Natural killer cell (primary cell): ENCODE results near the gene CUL2. TPM values are rescaled to one million over a fixed set of nuclear protein-coding genes. Genes with fewer than 3 reads are reported as not detected.

Experiments
- ATAC-seq, 3 donors: fragments of 150-1000 bp in 2 of 3; fragments of 200-7000 bp in 1 of 3; cut with Tn5 transposase; 1 replicate in 1 of 3; 2 replicates in 2 of 3; pipeline ENCODE4 v1.10.0; 2021; ENCODE audit warnings: mild to moderate bottlenecking in 2 of 3, moderate library complexity in 2 of 3
- DNase-seq, 2 donors: peaks; one replicate each; pipeline versions ENCODE4 v3.0.0 to v3.0.0-alpha.2; 2013 to 2021; ENCODE audit warnings: mixed read lengths in 1 of 2
- H3K27ac ChIP-seq: one replicate; pipeline ENCODE4 v1.5.1; 2013; ENCODE audit warnings: mild to moderate bottlenecking, low read length
- H3K27me3 ChIP-seq: one replicate; pipeline ENCODE4 v1.6.1; 2013; ENCODE audit warnings: low read length; ENCODE audit not compliant: control insufficient read depth, insufficient read depth
- H3K36me3 ChIP-seq: one replicate; pipeline ENCODE4 v1.6.1; 2013; ENCODE audit warnings: low read length; ENCODE audit not compliant: control insufficient read depth, insufficient read depth
- H3K4me1 ChIP-seq: one replicate; pipeline ENCODE4 v1.6.1; 2013; ENCODE audit warnings: low read length; ENCODE audit not compliant: control insufficient read depth, insufficient read depth
- H3K4me3 ChIP-seq: one replicate; pipeline ENCODE4 v1.5.1; 2013; ENCODE audit warnings: low read length
- H3K9me3 ChIP-seq: one replicate; pipeline ENCODE4 v1.6.1; 2013; ENCODE audit warnings: low read length; ENCODE audit not compliant: control insufficient read depth, insufficient read depth
- H3K27ac Mint-ChIP-seq, 2 donors: one replicate each; pipeline ENCODE4 v1.8.0; 2022; ENCODE audit warnings: mild to moderate bottlenecking in 2 of 2, mixed read lengths in 2 of 2, moderate library complexity in 1 of 2
- H3K27me3 Mint-ChIP-seq, 2 donors: one replicate each; pipeline ENCODE4 v1.8.0; 2022; ENCODE audit warnings: low read depth in 2 of 2, mixed read lengths in 2 of 2
- H3K36me3 Mint-ChIP-seq: one replicate; pipeline ENCODE4 v1.8.0; 2022; ENCODE audit warnings: mixed read lengths
- H3K4me1 Mint-ChIP-seq, 2 donors: one replicate each; pipeline ENCODE4 v1.8.0; 2022; ENCODE audit warnings: mixed read lengths in 2 of 2
- H3K4me3 Mint-ChIP-seq: one replicate; pipeline ENCODE4 v1.8.0; 2022; ENCODE audit warnings: mild to moderate bottlenecking, moderate library complexity, mixed read lengths
- H3K9me3 Mint-ChIP-seq, 2 donors: one replicate each; pipeline ENCODE4 v1.8.0; 2022; ENCODE audit warnings: mixed read lengths in 2 of 2
- CTCF ChIP-seq: fragments of 200-600 bp; IDR thresholded peaks from one replicate; pipeline ENCODE4 v1.8.0; 2022; ENCODE audit warnings: antibody characterized with exemption
- WGBS: methylation state at CpG from one replicate; pipeline ENCODE4 v1.1.7; 2013; ENCODE audit warnings: missing lambda C conversion rate; ENCODE audit not compliant: insufficient coverage; 5-methylcytosine and 5-hydroxymethylcytosine counted together
- intact Hi-C: fragments of 100-400 bp; cut with micrococcal nuclease; formaldehyde crosslinking; loops from one replicate; pipeline ENCODE4 v1.14.2; 2022
- total RNA-seq, 4 donors: library from RNA; stranded (reverse); fragments of 120-200 nt in 1 of 4; gene quantifications; one replicate each; pipeline versions ENCODE4 v1.2.3 to v1.2.4, GENCODE V29; 2013 to 2022

The CUL2 gene
- total RNA-seq, 3 donors from 2014 or later (not counting 1 experiment from before 2014, with no cell fraction given): 33.5 to 41.6 (median 41.3) TPM

DNA sequence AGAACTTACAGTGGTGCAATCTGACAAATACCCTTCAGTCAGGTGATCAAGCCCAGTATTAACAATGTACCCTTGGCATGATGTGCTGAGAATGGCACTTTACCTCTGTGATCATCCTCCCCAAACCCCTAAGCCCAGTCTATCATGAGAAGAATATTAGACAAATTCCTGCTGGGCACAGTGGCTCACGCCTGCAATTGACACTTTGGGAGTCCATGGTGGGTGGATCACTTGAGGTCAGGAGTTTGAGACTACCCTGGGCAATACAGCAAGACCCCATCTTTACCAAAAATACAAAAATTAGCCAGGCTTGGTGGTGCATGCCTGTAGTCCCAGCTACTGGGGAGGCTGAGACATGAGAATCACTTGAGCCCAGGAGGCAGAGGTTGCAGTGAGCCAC, 7.4 kb upstream of the CUL2 start:
- no peak for ATAC-seq
- no peak overlapping the region for H3K4me3 Mint-ChIP-seq

GRCh38 chr10:35096312-35096711, 6.2 kb upstream of the CUL2 start:
- no peak for TF ChIP-seq CTCF
- Mint-ChIP-seq H3K36me3 (no peaks in the 10 kb centered on the region), H3K9me3 (no peaks in the 10 kb centered on the region), H3K4me3 (no peak overlapping the region), H3K27me3 (peaks cover 22 to 30% of the 10 kb centered on the region in 2 donors), H3K4me1 (peaks cover 2% of the 10 kb centered on the region in 2 donors), H3K27ac (no peak overlapping the region)
- Histone ChIP-seq H3K27me3 (peaks cover 8% of the 10 kb centered on the region), H3K4me3 (no peak overlapping the region), H3K27ac (no peak overlapping the region), H3K9me3 (no peaks in the 10 kb centered on the region), H3K4me1 (no peaks in the 10 kb centered on the region), H3K36me3 (no peaks in the 10 kb centered on the region)
- no peak for ATAC-seq
- no peak for DNase-seq
- WGBS: 88% methylated on average over 2 of the region's 2 CpGs
- intact Hi-C loops: no loop called here

More for the DNA sequence above, 7.4 kb upstream of the CUL2 start:
- intact Hi-C loops: no loop called here
- TF ChIP-seq CTCF: no peak
- H3K27ac ChIP-seq: no peak overlapping the region
- no peaks in the 10 kb centered on the region for H3K9me3 ChIP-seq
- H3K4me1 ChIP-seq: no peaks in the 10 kb centered on the region
- Mint-ChIP-seq H3K27ac (no peak overlapping the region), H3K9me3 (no peaks in the 10 kb centered on the region), H3K27me3 (peaks cover 22 to 30% of the 10 kb centered on the region in 2 donors), H3K36me3 (no peaks in the 10 kb centered on the region), H3K4me1 (no peaks in the 10 kb centered on the region)
- 100% methylated on average over 1 of the region's 1 CpG for WGBS
- DNase-seq: no peak
- H3K27me3 ChIP-seq: peaks cover 8% of the 10 kb centered on the region
- H3K4me3 ChIP-seq: no peak overlapping the region
- no peaks in the 10 kb centered on the region for H3K36me3 ChIP-seq

DNA sequence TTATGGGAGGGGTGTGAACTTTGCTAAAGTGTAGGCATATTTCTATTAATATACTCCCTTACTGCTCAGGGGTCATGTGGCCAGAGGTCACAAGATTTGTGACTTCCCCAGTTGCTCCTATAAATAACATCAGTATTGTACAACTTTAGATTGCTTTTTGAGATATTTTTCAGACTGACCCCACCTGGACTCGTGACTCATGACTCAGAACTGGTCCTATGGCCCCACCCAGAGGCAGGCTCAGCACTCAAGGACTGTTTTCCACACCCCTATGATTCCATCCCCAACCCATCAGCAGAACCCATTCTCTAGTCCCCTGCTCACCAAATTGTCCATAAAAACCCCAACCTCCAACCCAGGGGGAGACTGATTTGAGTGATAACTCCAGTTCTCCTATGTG, 2.7 kb upstream of the CUL2 start:
- Histone ChIP-seq H3K27me3 (peaks cover 8% of the 10 kb centered on the region), H3K4me3 (no peak overlapping the region), H3K27ac (no peak overlapping the region), H3K9me3 (no peaks in the 10 kb centered on the region), H3K4me1 (peaks cover 16% of the 10 kb centered on the region), H3K36me3 (no peaks in the 10 kb centered on the region)
- ATAC-seq: no peak
- no peaks in the 10 kb centered on the region for H3K36me3 Mint-ChIP-seq
- intact Hi-C loops: no loop called here
- no peaks in the 10 kb centered on the region for H3K9me3 Mint-ChIP-seq
- TF ChIP-seq CTCF: no peak
- no peak overlapping the region for H3K27ac Mint-ChIP-seq
- peaks cover 11 to 25% of the 10 kb centered on the region in 2 donors for H3K27me3 Mint-ChIP-seq
- no peak for DNase-seq
- H3K4me1 Mint-ChIP-seq: peaks cover 27 to 30% of the 10 kb centered on the region in 2 donors
- no peak overlapping the region for H3K4me3 Mint-ChIP-seq
- WGBS: 74% methylated on average over 1 of the region's 1 CpG
